HK-2 (cell line): ENCODE measurements around the gene MARS2.
"Not testable (repeated sequence)": the region's sequence is repeated elsewhere in the genome, so short reads cannot be mapped to it uniquely, and the experiment has no call there.

ENCODE experiments used
- DNase-seq: peaks from one replicate; pipeline ENCODE4 v3.0.0-alpha.2; 2018; ENCODE audit not compliant: unreplicated experiment

MARS2 gene

DNA sequence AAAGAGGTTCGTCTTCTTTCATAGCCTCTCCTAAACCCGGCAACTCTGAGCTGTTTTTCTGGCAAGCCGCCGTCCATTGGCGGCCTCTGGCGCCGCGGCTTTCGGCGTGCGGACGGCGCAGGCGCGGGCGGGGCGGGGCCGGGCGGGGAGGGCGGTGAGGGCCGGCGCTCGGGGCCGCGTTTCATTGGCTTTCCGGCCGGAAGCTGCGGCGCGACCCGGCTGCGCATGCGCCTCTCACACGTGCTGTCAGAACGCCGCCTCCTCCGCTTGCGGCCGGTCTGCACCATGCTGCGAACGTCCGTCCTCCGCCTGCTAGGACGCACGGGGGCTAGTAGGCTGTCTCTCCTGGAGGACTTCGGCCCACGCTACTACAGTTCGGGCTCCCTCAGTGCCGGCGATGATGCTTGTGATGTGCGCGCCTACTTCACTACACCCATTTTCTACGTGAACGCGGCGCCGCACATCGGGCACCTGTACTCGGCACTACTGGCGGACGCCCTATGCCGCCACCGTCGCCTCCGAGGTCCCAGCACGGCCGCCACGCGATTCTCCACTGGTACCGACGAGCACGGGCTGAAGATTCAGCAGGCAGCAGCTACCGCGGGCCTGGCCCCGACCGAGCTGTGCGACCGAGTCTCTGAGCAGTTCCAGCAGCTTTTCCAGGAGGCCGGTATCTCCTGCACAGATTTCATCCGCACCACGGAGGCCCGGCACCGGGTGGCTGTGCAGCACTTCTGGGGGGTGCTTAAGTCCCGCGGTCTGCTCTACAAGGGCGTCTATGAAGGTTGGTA is at the start of gene MARS2:
Gene MARS2 (plus strand): TSS at position 249 of the 791 bp plus-strand sequence. CDS start 37 bp downstream, at position 286.
- DNase-seq, result peak; percentile 95

DNA sequence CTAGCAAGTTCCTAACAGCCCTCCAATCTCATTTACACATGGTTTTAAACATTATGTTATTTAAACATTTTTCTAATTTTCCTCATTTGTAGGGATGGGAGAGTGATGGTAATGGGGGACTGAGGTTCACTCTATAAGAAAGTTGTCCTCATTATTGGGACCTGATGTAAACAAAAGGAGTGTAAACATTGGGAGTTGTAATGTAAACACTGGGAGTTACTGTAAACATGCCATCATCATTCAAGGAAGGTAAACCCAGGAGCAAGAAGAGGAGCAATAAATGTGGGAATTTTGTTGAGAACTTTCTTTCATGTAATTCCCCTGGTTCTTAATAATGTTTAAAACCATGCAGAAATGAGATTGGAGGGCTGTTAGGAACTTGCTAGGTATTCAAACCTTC is 47.6 kb upstream of the MARS2 start:
- no peak for DNase-seq

DNA sequence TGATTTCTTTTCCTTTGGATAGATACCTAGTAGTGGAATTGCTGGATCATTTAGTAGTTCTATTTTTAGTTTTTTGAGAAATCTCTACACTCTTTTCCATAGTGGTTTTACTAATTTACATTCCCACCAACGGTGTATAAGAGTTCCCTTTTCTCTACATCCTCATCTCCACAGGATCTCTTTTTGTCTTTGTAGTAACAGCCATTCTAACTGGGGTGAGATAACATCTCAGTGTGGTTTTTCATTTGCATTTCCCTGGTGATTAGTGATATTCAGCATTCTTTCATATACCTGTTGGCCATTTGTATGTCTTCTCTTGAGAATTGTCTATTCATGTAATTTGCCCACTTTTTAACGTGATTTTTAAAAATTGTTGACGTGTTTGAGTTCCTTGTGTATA is 43.5 kb upstream of the MARS2 start:
- no peak for DNase-seq

DNA sequence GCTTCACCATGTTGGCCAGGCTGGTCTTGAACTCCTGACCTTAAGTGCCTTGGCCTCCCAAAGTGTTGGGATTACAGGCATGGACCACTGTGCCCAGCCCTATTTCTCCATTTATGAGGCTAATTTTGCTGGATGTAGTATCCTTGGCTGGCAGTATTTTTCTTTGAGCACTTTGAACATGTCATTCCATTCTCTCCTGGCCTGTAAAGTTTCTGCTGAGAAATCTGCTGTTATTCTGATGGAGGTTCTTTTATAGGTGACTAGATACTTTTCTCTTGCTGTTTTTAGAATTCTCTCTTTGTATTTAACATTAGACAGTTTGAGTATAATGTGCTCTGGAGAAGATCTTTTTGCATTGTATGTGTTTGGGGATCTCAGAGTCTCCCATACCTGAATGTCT is 38.9 kb upstream of the MARS2 start:
- no peak for DNase-seq

DNA sequence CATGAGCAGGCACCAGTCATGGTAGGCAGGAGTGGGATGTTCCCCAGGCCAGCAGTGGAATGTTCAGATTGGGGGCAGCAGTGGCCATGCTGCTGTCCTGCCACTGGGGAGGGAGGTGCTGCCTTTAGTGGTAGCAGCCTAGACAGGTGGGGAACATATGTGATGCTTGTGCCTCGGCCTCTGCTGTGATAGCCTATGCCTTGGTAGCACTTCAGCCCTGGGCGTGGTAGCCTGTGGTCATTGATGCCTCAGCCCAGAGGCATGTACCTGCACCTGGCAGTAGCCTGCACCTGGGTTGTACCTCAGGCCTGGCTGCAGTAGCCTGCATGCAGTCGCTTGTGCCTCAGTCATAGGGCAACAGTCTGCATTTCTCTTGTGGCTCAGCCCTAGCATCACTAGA is 36.9 kb upstream of the MARS2 start:
- no peak for DNase-seq

DNA sequence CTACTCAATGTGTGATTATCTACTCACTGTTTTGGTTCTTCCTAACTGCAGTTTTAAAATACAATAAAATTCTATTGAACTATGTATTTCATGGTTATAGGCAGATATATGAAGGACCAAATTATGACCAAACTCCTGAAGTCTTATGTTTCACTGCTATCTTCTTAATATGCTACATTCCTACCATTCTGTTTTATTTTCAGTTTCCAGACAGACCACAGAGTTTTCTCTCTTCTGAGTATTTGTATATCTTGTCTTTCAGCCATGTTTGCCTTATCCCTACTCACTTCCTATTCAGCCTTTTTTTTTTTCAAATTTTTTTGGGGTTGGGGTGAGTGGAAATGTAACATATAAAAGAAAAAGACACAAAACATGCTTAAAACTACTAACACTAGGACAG is 36.1 kb upstream of the MARS2 start:
- no peak for DNase-seq

DNA sequence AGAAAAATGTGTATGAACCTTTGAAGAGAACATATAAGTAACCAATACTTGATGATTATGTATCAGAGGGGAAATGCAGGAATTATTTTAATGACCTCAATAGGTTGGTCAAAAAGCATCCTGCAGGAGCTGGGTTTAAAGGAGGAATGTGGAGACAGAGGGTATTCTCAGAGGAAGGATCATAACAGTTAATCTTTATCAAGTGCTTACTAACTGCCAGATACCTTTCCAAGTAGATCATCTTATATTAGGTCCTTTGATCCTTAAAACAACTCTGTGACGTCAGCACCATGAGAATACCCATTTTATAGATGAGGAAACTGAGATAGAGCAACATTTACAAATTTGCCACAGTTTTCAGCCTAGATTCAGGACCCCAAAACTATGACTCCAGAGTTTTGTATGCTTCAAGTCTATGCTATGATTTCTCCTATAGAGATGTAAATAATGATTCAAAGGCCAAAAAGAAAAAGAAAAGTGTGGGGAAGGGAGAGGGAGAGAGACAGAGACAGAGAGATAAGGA is 32.7 kb upstream of the MARS2 start:
- no peak for DNase-seq

DNA sequence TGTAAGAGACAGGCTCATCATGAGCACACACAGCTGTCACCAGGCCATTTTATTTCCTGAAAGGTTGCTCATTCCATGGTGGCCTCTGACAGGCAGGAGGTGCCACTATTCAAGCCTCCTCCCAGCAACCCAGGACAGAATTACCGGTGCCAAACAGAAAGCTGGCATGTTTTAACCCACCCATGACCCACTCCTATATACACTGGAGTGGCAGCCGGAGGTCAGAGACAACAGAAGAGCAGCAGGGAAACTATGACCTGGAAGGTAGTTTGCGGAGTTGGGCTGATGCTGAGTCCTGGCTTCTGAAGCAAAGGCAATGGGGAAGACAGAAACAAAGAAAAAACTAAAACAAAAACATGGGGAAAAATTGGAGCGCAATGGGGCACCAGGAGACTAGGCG is 32.1 kb upstream of the MARS2 start:
- DNase-seq, result no peak

DNA sequence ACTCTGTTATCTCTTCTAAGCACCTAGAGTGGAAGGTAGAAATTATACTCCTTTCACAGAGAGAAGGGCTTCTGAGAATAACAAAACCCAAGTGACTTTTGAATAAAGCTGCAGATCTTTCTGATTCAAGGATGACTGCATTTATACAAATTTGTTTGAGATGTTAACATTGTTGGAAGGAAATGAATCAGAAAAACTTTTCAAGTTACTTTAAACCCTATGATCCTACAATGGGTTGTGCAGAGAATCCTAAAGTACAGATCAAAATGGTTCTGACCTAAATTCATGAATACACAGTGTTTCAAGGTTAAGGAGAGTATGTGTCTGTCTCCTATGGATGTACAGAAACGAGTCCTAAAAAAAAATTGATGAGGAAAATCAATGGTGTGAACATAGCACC is 31.6 kb upstream of the MARS2 start:
- no peak for DNase-seq

DNA sequence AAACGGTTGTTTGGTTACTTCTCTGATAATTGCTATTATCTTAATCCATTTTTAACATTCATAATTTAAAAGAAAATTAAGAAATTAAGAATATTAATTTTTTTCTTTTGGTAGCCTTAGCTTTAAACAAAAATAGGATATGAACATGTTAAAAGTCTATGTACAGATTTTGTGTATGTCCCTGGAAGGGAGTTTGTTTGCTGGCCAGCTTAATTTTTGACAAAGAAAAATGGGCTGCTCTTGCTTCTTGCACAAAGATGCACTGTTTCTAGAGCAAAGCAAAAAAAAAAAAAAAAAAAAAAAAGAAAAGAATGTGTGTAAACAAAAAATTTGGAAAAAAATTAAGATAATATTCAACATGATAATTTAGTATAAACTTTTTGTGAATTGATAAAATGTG is 31.1 kb upstream of the MARS2 start:
- no peak for DNase-seq

DNA sequence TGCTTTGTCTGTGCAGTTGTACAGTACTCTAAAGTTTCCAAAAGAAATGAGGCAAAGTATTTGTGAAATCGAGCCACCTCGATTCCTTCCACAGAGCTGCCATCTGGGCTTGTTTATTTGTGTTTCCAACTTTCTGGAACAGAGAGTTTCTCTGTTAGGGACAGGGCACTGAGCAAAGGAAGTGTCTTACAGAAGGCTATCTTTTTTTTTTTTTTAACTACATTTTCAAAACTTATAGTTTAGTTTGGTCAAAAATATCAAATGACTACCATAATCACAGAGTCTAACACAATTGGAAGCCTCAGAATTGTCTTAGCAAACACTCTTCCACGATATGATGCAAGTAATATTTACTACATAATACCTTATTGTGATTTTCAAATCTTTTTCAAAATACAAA is 30.6 kb upstream of the MARS2 start:
- no peak for DNase-seq

DNA sequence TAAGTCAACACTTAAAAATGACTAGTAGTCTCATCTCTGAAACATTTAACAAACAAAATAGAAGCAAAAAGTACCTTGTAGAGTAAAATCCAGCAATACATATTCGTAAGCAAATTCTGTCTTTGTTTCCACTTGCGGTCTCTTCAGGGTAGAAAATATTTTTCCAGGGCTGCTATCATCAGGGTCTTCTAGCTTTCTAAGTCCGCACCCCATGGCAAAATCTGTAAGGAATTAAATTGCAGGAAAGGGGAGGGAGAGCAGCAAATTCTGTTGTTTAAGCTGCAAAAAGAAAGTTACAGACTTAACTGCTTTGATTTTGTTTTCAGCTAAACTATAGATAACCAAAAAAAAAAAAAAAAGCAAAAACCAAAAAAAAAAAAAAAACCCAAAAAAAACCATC is 29.9 kb upstream of the MARS2 start, which contains the start of gene RFTN2:
Gene RFTN2 (minus strand): TSS at position 342 of the 400 bp plus-strand sequence. CDS start 129 bp downstream, at position 213.
- no peak for DNase-seq

DNA sequence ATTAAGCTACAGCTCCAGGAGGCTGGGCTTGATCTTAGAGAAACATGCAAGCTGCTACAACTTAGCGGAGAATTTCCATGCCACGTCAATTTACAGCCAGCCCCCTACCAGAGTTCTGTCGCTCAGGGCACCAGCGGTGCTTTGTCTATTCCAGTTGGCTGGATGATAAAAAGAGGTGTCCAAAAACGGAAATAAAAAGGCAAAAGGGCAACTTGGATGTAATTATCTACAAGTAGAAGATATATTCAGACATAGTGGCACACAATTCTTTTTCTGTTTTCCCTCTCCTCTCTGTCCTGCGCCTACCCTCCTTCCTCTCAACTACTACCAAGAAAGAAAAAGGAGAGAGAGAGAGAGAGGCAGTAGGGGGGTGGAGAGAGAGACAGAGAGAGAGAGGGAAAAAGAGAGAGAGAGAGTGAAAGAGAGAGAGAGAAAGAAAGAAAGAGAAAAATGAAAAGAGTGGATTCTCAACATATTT is 29.4 kb upstream of the MARS2 start:
- no peak for DNase-seq

DNA sequence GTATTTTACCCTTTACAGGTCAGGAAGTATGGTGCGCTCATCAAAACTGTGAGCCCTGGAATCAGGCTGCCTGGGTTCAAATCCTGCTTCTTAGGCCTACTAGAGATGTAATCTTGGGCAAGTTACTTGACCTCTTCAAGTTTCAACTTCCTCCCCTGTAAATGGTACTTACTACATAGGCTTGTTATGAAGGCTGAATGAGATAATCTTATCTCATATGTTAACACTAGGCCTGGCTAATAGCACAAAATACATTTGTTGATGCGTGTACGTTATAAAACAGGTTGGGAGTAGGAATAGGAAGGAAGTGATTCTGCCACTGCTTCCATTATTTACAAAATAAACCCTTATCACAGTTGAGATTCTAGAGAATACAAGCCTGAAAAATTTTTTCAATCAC is 28.1 kb upstream of the MARS2 start:
- no peak for DNase-seq

DNA sequence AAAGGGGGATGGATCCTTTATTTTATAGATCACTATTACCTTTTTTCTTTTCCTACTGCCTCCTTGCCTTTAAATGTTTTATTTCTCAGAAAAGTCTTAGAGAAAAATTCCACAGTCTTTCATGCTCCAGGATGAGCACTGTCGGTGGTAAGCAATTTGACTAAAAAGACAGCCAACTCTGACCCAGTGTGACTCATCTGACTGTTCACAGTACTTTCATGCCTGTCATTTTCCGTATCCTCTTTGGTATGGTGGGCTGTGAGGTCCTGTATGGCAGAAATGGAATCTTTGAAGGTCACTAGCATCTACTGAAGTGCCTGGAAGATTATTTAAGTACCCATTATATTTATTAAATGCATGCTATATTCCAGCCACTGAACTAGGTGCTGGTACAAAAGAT is 27.7 kb upstream of the MARS2 start:
- no peak for DNase-seq

DNA sequence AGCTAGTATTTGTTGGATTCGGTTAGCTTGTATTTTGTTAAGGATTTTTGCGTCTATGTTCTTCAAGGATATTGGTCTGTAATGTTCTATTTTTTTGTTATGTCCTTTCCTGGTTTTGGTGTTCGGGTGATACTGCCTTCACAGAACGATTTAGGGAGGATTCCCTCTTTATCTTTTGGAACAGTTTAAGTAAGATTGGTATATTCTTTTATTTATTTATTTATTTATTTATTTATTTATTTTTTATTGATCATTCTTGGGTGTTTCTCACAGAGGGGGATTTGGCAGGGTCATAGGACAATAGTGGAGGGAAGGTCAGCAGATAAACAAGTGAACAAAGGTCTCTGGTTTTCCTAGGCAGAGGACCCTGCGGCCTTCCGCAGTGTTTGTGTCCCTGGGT is 10.0 kb upstream of the MARS2 start:
- not testable (repeated sequence) for DNase-seq

DNA sequence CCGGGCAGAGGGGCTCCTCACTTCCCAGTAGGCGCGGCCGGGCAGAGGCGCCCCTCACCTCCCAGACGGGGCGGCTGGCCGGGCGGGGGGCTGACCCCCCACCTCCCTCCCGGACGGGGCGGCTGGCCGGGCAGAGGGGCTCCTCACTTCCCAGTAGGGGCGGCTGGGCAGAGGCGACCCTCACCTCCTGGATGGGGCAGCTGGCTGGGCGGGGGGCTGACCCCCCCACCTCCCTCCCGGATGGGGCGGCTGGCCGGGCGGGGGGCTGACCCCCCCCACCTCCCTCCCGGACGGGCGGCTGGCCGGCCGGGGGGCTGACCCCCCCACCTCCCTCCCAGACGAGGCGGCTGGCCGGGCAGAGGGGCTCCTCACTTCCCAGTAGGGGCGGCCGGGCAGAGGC is 9.2 kb upstream of the MARS2 start:
- not testable (repeated sequence) for DNase-seq

DNA sequence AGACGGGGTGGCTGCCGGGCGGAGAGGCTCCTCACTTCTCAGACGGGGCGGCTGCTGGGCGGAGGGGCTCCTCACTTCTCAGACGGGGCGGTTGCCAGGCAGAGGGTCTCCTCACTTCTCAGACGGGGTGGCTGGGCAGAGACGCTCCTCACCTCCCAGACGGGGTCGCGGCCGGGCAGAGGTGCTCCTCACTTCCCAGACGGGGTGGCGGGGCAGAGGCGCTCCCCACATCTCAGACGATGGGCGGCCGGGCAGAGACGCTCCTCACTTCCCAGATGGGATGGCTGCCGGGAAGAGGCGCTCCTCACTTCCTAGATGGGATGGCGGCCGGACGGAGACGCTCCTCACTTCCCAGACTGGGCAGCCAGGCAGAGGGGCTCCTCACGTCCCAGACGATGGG is 8.6 kb upstream of the MARS2 start:
- not testable (repeated sequence) for DNase-seq

DNA sequence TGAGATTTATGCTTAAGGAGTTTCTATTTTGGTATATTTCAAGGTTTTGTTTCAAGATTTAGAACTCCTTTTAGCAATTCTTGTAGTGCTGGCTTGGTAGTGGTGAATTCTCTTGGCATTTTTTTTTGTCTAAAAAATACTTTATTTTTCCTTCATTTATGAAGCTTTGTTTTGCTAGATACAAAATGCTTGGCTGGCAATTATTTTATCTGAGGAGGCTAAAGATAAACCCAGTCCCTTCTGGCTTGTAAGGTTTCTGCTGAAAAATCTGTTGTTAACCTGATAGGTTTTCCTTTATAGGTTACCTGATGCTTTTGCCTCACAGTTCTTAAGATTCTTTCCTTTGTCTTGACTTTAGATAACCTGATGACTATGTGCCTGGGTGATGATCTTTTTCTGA is 5.4 kb upstream of the MARS2 start:
- not testable (repeated sequence) for DNase-seq

DNA sequence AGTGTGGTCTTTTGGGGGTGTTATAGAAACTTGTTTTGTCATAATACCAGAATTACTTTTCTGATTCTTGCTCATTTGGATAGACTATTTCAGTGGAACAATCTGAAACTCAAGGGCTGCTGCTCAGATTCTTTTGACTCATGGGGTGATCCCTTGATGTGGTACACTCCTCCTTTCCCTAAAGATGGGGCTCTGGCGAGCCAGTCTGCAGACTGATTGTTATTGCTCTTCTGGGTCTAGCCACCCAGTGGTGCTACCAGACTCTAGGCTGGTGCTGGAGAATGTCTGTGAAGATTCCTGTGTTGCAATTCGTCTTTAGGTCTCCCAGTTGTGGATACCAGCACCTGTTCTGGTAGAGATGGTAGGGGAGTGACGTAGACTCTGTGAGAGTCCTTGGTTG is 4.2 kb upstream of the MARS2 start:
- DNase-seq, result no peak

DNA sequence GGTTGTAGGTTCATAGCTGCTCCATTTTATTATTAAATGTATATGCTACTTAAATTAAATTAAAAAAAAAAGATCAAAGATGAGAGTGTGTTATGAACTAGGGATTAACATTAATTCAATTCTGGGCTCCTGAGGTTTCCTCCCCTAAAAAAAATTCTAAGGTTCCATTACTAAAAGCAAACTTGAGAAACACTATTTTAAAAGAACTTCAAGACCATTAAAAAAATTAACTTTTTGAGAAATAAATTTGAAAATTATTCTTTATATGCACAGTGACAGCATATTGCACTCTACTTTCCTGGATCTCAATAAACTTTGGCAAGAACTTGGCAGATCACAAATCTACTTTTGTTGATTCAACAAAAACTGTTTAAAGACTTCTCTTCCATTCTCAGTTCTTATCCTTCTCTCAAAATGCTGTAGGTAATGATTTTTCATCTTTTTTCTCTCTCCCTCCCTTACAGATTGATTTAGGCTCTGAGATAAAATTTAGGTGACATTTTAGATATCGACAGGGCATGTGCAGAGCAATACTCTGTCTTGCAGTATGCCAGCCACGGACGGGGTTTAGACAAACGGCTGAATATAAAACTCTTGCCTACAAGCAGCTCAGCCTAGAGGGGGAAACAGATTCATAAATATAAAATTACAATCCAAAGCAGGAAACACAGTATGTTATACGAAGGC is 592 bp upstream of the MARS2 start:
- no peak for DNase-seq

DNA sequence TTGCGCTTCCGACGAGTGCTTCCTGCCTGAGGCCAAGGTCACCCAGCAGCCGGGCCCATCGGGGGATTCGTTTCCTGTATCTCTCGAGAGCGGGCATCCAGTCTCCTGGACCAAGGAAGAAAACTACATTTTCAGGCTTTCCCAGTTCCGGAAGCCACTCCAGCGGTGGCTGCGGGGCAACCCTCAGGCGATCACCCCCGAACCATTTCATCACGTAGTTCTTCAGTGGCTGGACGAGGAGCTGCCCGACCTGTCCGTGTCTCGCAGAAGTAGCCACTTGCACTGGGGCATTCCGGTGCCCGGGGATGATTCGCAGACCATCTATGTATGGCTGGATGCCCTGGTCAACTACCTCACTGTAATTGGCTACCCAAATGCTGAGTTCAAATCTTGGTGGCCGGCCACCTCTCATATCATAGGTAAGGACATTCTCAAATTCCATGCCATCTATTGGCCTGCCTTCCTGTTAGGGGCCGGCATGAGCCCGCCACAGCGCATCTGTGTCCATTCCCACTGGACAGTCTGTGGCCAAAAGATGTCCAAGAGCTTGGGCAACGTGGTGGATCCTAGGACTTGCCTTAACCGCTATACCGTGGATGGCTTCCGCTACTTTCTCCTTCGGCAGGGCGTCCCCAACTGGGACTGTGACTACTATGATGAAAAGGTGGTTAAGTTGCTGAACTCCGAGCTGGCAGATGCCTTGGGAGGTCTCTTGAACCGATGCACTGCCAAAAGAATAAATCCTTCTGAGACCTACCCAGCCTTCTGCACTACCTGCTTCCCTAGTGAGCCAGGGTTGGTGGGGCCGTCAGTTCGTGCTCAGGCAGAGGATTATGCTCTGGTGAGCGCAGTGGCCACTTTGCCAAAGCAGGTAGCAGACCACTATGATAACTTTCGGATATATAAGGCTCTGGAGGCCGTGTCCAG is 1.0 kb downstream of the MARS2 start:
- DNase-seq, result peak; percentile 61
